K562 (cell line): ENCODE measurements around the gene SLC6A16. TPM values are rescaled to one million over a fixed set of nuclear protein-coding genes. Genes with fewer than 3 reads are reported as not detected.

ENCODE experiments used
- ATAC-seq: fragments of 200-7000 bp; cut with Tn5 transposase; 3 replicates; pipeline ENCODE4 v1.9.1; 2020; ENCODE audit warnings: moderate library complexity
- BruUV-seq: library from RNA; stranded (reverse); fragments of 400-500 nt; replicated peaks from 2 replicates; lab custom pipeline; 2021; lab: Mats Ljungman, UMichigan
- CTCF ChIA-PET: fragments of 300-600 bp; formaldehyde crosslinking; extraction: SDS; loops from one replicate; lab custom pipeline; 2021; ENCODE audit warnings: low intra/inter-chr PET ratio; lab: Yijun Ruan, JAX
- POLR2A ChIA-PET: fragments of 300-600, 350-650 bp; sonication (Branson Sonifier 250); formaldehyde crosslinking; extraction: SDS; loops from one replicate; lab custom pipeline; 2021; ENCODE audit warnings: antibody characterized with exemption, inconsistent platforms; lab: Yijun Ruan, JAX
- DNase-seq, 4 experiments: peaks; one replicate each; pipeline versions ENCODE4 v3.0.0 to v3.0.0-alpha.2; 2011 to 2018; ENCODE audit warnings: low spot score in 3 of 4, mixed read lengths in 3 of 4; ENCODE audit errors: extremely low read depth in 1 of 4
- FAIRE-seq: peaks from 2 replicates; lab custom pipeline; 2011; peaks lifted over from hg19 to GRCh38; lab: Jason Lieb, UNC
- H2AFZ ChIP-seq: 2 replicates; pipeline ENCODE4 v1.6.0; 2011; ENCODE audit warnings: low read depth, low read length, control low read depth, inconsistent platforms
- H3K27ac ChIP-seq: fragments of 200-600 bp; 3 replicates; pipeline ENCODE4 v1.8.0; 2011; ENCODE audit warnings: low read depth, mild to moderate bottlenecking, control low read depth, inconsistent platforms, low read length, moderate library complexity, mixed read lengths; ENCODE audit errors: extremely low read depth
- H3K27me3 ChIP-seq, 2 experiments: fragments of 300-600 bp in 1 of 2; 2 replicates in 1 of 2; 3 replicates in 1 of 2; pipeline versions ENCODE4 v1.6.0 to v1.8.0; 2011; ENCODE audit warnings: inconsistent platforms in 2 of 2, low read length in 2 of 2, mild to moderate bottlenecking in 1 of 2, mixed read lengths in 1 of 2, moderate library complexity in 1 of 2; ENCODE audit not compliant: control insufficient read depth in 2 of 2, insufficient read depth in 2 of 2
- H3K36me3 ChIP-seq: fragments of 300-600 bp; 3 replicates; pipeline ENCODE4 v1.8.0; 2011; ENCODE audit warnings: mild to moderate bottlenecking, low read length, inconsistent platforms; ENCODE audit not compliant: control insufficient read depth, insufficient read depth
- H3K4me1 ChIP-seq, 2 experiments: fragments of 200-600 bp in 1 of 2; replicated peaks in 1 of 2; 2 replicates in 1 of 2; 3 replicates in 1 of 2; pipeline versions ENCODE4 v1.5.1 to v1.8.0; 2011; ENCODE audit warnings: inconsistent platforms in 2 of 2, low read length in 2 of 2, mild to moderate bottlenecking in 1 of 2, mixed read lengths in 1 of 2, moderate library complexity in 1 of 2; ENCODE audit not compliant: control insufficient read depth in 2 of 2, insufficient read depth in 2 of 2
- H3K4me2 ChIP-seq: 2 replicates; pipeline ENCODE4 v1.6.1; 2011; ENCODE audit warnings: low read length, control low read depth, inconsistent platforms, mixed read lengths; ENCODE audit not compliant: insufficient read depth
- H3K4me3 ChIP-seq: fragments of 200-600 bp; sonication (generic), shearing (Covaris generic); 2 replicates; pipeline ENCODE4 v1.5.1; 2016; ENCODE audit warnings: control low read depth, inconsistent platforms
- H3K79me2 ChIP-seq: fragments of 200-600 bp; 3 replicates; pipeline ENCODE4 v1.8.0; 2011; ENCODE audit warnings: low read length, inconsistent platforms; ENCODE audit not compliant: control insufficient read depth, insufficient read depth
- H3K9ac ChIP-seq, 2 experiments: 2 replicates each; pipeline versions ENCODE4 v1.6.0 to v1.6.1; 2011; ENCODE audit warnings: low read depth in 2 of 2, low read length in 2 of 2, control low read depth in 1 of 2, inconsistent platforms in 1 of 2, mild to moderate bottlenecking in 1 of 2, mixed read lengths in 1 of 2; ENCODE audit not compliant: insufficient read depth in 1 of 2
- H3K9me1 ChIP-seq: one replicate; pipeline ENCODE4 v1.6.0; 2011; ENCODE audit warnings: inconsistent platforms, mild to moderate bottlenecking, low read length, moderate library complexity; ENCODE audit not compliant: control insufficient read depth, insufficient read depth
- H3K9me3 ChIP-seq: replicated peaks from 2 replicates; pipeline ENCODE4 v1.5.1; 2011; ENCODE audit warnings: low read depth, low read length, inconsistent platforms; ENCODE audit not compliant: control insufficient read depth, insufficient read depth
- H4K20me1 ChIP-seq: replicated peaks from 2 replicates; pipeline ENCODE4 v1.6.1; 2011; ENCODE audit warnings: low read length, inconsistent platforms, mixed read lengths; ENCODE audit not compliant: control insufficient read depth, insufficient read depth
- AFF1 ChIP-seq, 2 experiments: fragments of 450-650 bp; IDR thresholded peaks; 2 replicates each; pipeline ENCODE4 v1.6.1; 2018; ENCODE audit warnings: mild to moderate bottlenecking in 2 of 2, low read depth in 1 of 2; ENCODE audit not compliant: partially characterized antibody in 2 of 2
- ATF1 ChIP-seq, 2 experiments: fragments of 450-650 bp in 1 of 2; IDR thresholded peaks; 2 replicates each; pipeline ENCODE4 v1.6.1; 2016; ENCODE audit warnings: missing compliant biosample characterization in 1 of 2, missing genetic modification characterization in 1 of 2
- IFI16 ChIP-seq: fragments of 250-450 bp; sonication (Bioruptor Pico); IDR thresholded peaks from 2 replicates; pipeline ENCODE4 v2.1.2; 2022; ENCODE audit warnings: mild to moderate bottlenecking, inconsistent platforms
- MAFG ChIP-seq: fragments of 450-650 bp; conservative IDR thresholded peaks from 2 replicates; pipeline ENCODE4 v1.6.1; 2016; ENCODE audit warnings: missing genetic modification characterization, missing compliant biosample characterization
- NR0B1 ChIP-seq: fragments of 450-650 bp; IDR thresholded peaks from one replicate; pipeline ENCODE4 v1.6.1; 2018; ENCODE audit warnings: mild to moderate bottlenecking, moderate library complexity; ENCODE audit not compliant: partially characterized antibody
- OTX1 ChIP-seq: fragments of 450-650 bp; formaldehyde crosslinking; IDR thresholded peaks from 2 replicates; pipeline ENCODE4 v1.4.0; 2022; ENCODE audit warnings: mild to moderate bottlenecking
- PCBP2 ChIP-seq: fragments of 200-400 bp; formaldehyde crosslinking; IDR thresholded peaks from 2 replicates; pipeline ENCODE4 v1.6.1; 2018; ENCODE audit warnings: low read length, low read depth, mild to moderate bottlenecking, moderate library complexity; ENCODE audit not compliant: poor library complexity, severe bottlenecking
- PRPF4 ChIP-seq: fragments of 200-400 bp; formaldehyde crosslinking; IDR thresholded peaks from one replicate; pipeline ENCODE4 v1.6.1; 2017; ENCODE audit warnings: low read length, low read depth, mild to moderate bottlenecking; ENCODE audit not compliant: insufficient read depth, poor library complexity, severe bottlenecking
- RBM25 ChIP-seq: fragments of 200-400 bp; formaldehyde crosslinking; IDR thresholded peaks from 2 replicates; pipeline ENCODE4 v1.6.1; 2018; ENCODE audit warnings: low read length, low read depth, moderate library complexity; ENCODE audit not compliant: severe bottlenecking
- SMAD2 ChIP-seq: fragments of 150-350 bp; IDR thresholded peaks from 2 replicates; pipeline ENCODE4 v1.6.1; 2014; ENCODE audit warnings: low read depth, mild to moderate bottlenecking, low read length
- SNIP1 ChIP-seq: fragments of 450-650 bp; IDR thresholded peaks from 2 replicates; pipeline ENCODE4 v1.7.1; 2017; ENCODE audit warnings: low read depth, mild to moderate bottlenecking
- ZBTB43 ChIP-seq: sonication (generic); formaldehyde crosslinking; IDR thresholded peaks from 2 replicates; pipeline ENCODE4 v1.8.0; 2023; ENCODE audit warnings: mild to moderate bottlenecking, missing genetic modification reagents
- ZNF212 ChIP-seq: fragments of 450-650 bp; formaldehyde crosslinking; IDR thresholded peaks from 2 replicates; pipeline ENCODE4 v1.4.0; 2020; ENCODE audit warnings: mild to moderate bottlenecking
- ZNF655 ChIP-seq: fragments of 250-450 bp; sonication (Bioruptor Pico); IDR thresholded peaks from 2 replicates; pipeline ENCODE4 v1.5.0; 2021
- ZNF764 ChIP-seq: fragments of 250-450 bp; sonication (Bioruptor Pico); IDR thresholded peaks from 2 replicates; pipeline ENCODE4 v1.4.0; 2020; ENCODE audit warnings: low read depth, mild to moderate bottlenecking, moderate library complexity
- WGBS: fragments of 100-300 bp; shearing (Covaris generic); methylation state at CpG from one replicate; pipeline ENCODE4 v1.1.6; 2016; ENCODE audit warnings: low coverage, mixed read lengths; ENCODE audit not compliant: insufficient coverage; ENCODE audit errors: missing lambda C conversion rate; 5-methylcytosine and 5-hydroxymethylcytosine counted together
- in situ Hi-C: fragments of 300-500 bp; cut with MboI; formaldehyde crosslinking; loops from 4 replicates; pipeline ENCODE4 v1.15.0; 2018; ENCODE audit warnings: inconsistent platforms, mixed read lengths
- intact Hi-C: fragments of 100-400 bp; cut with micrococcal nuclease; formaldehyde crosslinking; loops from 2 replicates; pipeline ENCODE4 v1.14.2; 2022
- polyA plus RNA-seq, 8 experiments: library from polyadenylated mRNA; depleted of rRNA in 4 of 8; stranded (reverse) in 5 of 8; unstranded in 3 of 8; fragments of >200 nt; fragmentation: Nextera tagmentation in 2 of 8; fragmentation: Illumina TruSeq in 1 of 8; extraction: Ambion mirVana in 2 of 8; extraction: Trizol in 1 of 8; gene quantifications; 2 replicates each; pipeline versions ENCODE4 v1.2.1 to v1.2.3, GENCODE V29; 2011 to 2014; ENCODE audit warnings: inconsistent platforms in 1 of 8, missing spikeins in 1 of 8
- total RNA-seq, 7 experiments: library from RNA; depleted of rRNA in 6 of 7; stranded (reverse); fragments of >200 nt in 6 of 7; fragmentation: Illumina TruSeq in 2 of 7; extraction: Trizol in 2 of 7; gene quantifications; 2 replicates each; pipeline versions ENCODE4 v1.2.1 to v1.2.3, GENCODE V29; 2011 to 2021; ENCODE audit warnings: low replicate concordance in 1 of 7

Gene SLC6A16
- total and polyA plus RNA-seq, 9 of the 15 experiments (the other 6 are each of a cell fraction or from before 2014, with no cell fraction given) = 0.05 to 0.95 (median 0.36) TPM

GRCh38 chr19:49243726-49244125 lies 81.3 kb downstream of the SLC6A16 start:
- H3K36me3 ChIP-seq = no peaks in the 10 kb centered on the region
- no peak overlapping the region for H3K4me3 ChIP-seq
- ChIA-PET POLR2A (interaction anchor here (1.1 kb wide), 2 partner anchors 11 kb away, joined by 3 to 4 read pairs; no protein-coding TSS in a partner anchor), CTCF (no interaction called here)
- H3K4me1 ChIP-seq = no peaks in the 10 kb centered on the region
- H3K9me1 ChIP-seq = no peaks in the 10 kb centered on the region
- H3K27ac ChIP-seq = no peak overlapping the region
- no peak overlapping the region for H3K9ac ChIP-seq
- in situ Hi-C loops (no loop called here), intact Hi-C loops (no loop called here)
- H2AFZ ChIP-seq = no peak overlapping the region
- H3K79me2 ChIP-seq = no peaks in the 10 kb centered on the region
- no peaks in the 10 kb centered on the region for H3K9me3 ChIP-seq
- FAIRE-seq (no peak), DNase-seq (no peak), ATAC-seq (no peak)
- H3K4me2 ChIP-seq = no peak overlapping the region
- H3K27me3 ChIP-seq = peaks cover 4 to 8% of the 10 kb centered on the region in 2 experiments; a peak in 3 of 5 replicates
- 10% methylated on average over 11 of the region's 11 CpGs for WGBS
- BruUV-seq = no TSS peak
- no peaks in the 10 kb centered on the region for H4K20me1 ChIP-seq
- TF ChIP-seq ZNF764 (CRISPR knock-in tag) (no peak), IFI16 (no peak), ATF1 (CRISPR knock-in tag; IDR thresholded peaks at IDR 0.05) (no peak), ATF1 (tag; IDR thresholded peaks at IDR 0.05) (no peak), SNIP1 (no peak), OTX1 (CRISPR knock-in tag) (no peak), PCBP2 (no peak), NR0B1 (no peak), ZNF655 (CRISPR knock-in tag) (no peak), PRPF4 (no peak), RBM25 (no peak), SMAD2 (no peak), ZBTB43 (CRISPR knock-in tag) (no peak), MAFG (tag) (no peak), AFF1 (IDR thresholded peaks at IDR 0.05; ENCODE audit: low read depth in 1 of 2, partially characterized antibody in 2 of 2) (no peak), ZNF212 (CRISPR knock-in tag) (no peak)
